ENCODE data around the gene PRND.

GRCh38 chr20:4685923-4686221 lies 35.8 kb upstream of the PRND start:
- TF ChIP-seq POLR2AphosphoS5 (IDR thresholded peaks at IDR 0.05; ENCODE audit: insufficient read depth, low read depth, low read length) (no peak), CTCF (IDR thresholded peaks at IDR 0.05; ENCODE audit: extremely low read depth in 1 of 2, insufficient read depth in 1 of 2, low read depth in 1 of 2, low read length in 2 of 2) (no peak), FOS (IDR thresholded peaks at IDR 0.05; ENCODE audit: borderline replicate concordance, insufficient read depth, low read length) (no peak), GATA2 (IDR thresholded peaks at IDR 0.05; ENCODE audit: insufficient read depth, insufficient read length, low read depth, low read length) (no peak), POLR2A (IDR thresholded peaks at IDR 0.05; ENCODE audit: low read depth, low read length) (no peak)

All from endothelial cell of umbilical vein (primary cell).